Osteocyte (in vitro differentiated cells): ENCODE measurements around the gene OTOF. TPM values are rescaled to one million over a fixed set of nuclear protein-coding genes. Genes with fewer than 3 reads are reported as not detected.

Experiments used
- DNase-seq: peaks from one replicate; pipeline ENCODE4 v3.0.0; 2021; ENCODE audit warnings: mixed read lengths; ENCODE audit not compliant: unreplicated experiment; ENCODE audit errors: extremely low spot score
- H3K27ac Mint-ChIP-seq: one replicate; pipeline ENCODE4 v1.8.0; 2021; ENCODE audit warnings: mild to moderate bottlenecking, mixed read lengths; ENCODE audit not compliant: unreplicated experiment
- H3K27me3 Mint-ChIP-seq: one replicate; pipeline ENCODE4 v1.8.0; 2021; ENCODE audit warnings: mixed read lengths; ENCODE audit not compliant: unreplicated experiment
- H3K36me3 Mint-ChIP-seq: one replicate; pipeline ENCODE4 v1.8.0; 2021; ENCODE audit warnings: mixed read lengths; ENCODE audit not compliant: unreplicated experiment
- H3K4me1 Mint-ChIP-seq: one replicate; pipeline ENCODE4 v1.8.0; 2021; ENCODE audit warnings: mixed read lengths; ENCODE audit not compliant: unreplicated experiment
- H3K4me3 Mint-ChIP-seq: one replicate; pipeline ENCODE4 v1.8.0; 2021; ENCODE audit warnings: mild to moderate bottlenecking, moderate library complexity, mixed read lengths; ENCODE audit not compliant: unreplicated experiment
- H3K9me3 Mint-ChIP-seq: one replicate; pipeline ENCODE4 v1.8.0; 2021; ENCODE audit warnings: mixed read lengths; ENCODE audit not compliant: unreplicated experiment
- total RNA-seq: library from RNA; stranded (reverse); gene quantifications from 2 replicates; pipeline ENCODE4 v1.2.1, GENCODE V29; 2021
- TF ChIP-seq, protein P1 (sequence below): fragments of 200-600 bp; sonication (generic); IDR thresholded peaks from 2 replicates; pipeline ENCODE4 v1.5.0; 2021; ENCODE audit warnings: antibody characterized with exemption, mild to moderate bottlenecking, moderate library complexity

Gene OTOF
- total RNA-seq, 1 donor from 2014 or later = not detected

DNA sequence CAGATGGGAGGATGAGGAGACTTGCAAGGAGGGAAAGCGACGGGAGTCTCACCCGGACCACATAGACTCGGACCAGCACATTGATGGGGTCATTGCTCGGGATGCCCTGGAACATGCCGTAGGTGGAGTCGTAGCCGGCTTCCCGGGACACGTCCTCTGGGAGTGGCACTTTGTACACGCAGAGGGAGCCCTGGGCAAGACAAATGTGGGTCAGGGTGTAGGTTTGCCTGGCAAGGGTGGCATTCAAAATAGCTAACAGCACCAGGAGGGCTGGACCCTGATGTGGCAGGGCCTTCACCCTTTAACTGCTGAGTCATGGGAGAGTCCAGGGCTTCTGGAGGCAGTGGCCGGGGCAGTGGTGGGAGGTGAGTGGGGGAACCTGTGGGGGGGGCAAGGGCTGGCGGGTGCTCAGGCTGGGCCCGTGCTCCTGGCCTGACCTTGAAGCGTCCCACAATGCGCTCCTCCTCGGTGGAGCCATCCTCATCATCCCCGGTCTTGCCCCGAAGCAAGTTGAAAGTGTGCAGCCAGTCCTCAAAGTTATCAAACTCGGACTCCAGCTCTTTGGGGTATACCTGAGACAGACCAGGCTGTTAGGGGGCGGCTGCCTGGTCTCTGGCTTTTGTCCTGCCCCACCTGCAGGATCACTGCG lies 11.1 kb downstream of the OTOF start:
- no peak overlapping the region for H3K27ac Mint-ChIP-seq
- peaks cover 7% of the 10 kb centered on the region for H3K9me3 Mint-ChIP-seq
- no peak for DNase-seq
- H3K36me3 Mint-ChIP-seq = no peaks in the 10 kb centered on the region
- peaks cover 2% of the 10 kb centered on the region for H3K4me1 Mint-ChIP-seq
- H3K4me3 Mint-ChIP-seq = no peak overlapping the region
- TF ChIP-seq, protein P1, sequence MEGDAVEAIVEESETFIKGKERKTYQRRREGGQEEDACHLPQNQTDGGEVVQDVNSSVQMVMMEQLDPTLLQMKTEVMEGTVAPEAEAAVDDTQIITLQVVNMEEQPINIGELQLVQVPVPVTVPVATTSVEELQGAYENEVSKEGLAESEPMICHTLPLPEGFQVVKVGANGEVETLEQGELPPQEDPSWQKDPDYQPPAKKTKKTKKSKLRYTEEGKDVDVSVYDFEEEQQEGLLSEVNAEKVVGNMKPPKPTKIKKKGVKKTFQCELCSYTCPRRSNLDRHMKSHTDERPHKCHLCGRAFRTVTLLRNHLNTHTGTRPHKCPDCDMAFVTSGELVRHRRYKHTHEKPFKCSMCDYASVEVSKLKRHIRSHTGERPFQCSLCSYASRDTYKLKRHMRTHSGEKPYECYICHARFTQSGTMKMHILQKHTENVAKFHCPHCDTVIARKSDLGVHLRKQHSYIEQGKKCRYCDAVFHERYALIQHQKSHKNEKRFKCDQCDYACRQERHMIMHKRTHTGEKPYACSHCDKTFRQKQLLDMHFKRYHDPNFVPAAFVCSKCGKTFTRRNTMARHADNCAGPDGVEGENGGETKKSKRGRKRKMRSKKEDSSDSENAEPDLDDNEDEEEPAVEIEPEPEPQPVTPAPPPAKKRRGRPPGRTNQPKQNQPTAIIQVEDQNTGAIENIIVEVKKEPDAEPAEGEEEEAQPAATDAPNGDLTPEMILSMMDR = no peak
- no peaks in the 10 kb centered on the region for H3K27me3 Mint-ChIP-seq

DNA sequence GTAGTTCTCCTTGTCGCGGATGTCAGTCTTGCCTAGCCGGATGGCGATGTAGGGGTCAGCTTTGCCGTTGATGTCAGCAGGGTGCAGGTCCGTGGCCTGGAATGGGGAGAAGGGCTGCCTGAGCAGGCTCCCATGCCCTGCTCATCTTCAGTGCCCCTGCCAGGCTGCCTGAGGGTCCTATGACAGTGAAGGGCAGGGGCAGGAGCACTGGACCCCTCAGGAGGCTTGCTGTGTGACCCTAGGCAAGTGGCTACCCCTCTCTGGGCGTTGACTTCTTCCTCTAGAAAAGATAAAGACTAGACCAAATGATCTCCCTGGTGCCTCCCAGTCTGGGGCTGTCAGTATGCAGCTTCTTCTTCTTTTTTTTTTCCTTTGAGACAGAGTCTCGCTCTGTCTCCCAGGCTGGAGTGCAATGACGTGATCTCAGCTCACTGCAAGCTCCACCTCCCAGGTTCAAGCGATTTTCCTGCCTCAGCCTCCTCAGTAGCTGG lies 11.9 kb downstream of the OTOF start:
- TF ChIP-seq, protein P1 = no peak
- Mint-ChIP-seq H3K27me3 (no peaks in the 10 kb centered on the region), H3K27ac (no peak overlapping the region), H3K4me1 (peaks cover 2% of the 10 kb centered on the region), H3K4me3 (no peak overlapping the region), H3K9me3 (peaks cover 7% of the 10 kb centered on the region), H3K36me3 (no peaks in the 10 kb centered on the region)
- DNase-seq = no peak

DNA sequence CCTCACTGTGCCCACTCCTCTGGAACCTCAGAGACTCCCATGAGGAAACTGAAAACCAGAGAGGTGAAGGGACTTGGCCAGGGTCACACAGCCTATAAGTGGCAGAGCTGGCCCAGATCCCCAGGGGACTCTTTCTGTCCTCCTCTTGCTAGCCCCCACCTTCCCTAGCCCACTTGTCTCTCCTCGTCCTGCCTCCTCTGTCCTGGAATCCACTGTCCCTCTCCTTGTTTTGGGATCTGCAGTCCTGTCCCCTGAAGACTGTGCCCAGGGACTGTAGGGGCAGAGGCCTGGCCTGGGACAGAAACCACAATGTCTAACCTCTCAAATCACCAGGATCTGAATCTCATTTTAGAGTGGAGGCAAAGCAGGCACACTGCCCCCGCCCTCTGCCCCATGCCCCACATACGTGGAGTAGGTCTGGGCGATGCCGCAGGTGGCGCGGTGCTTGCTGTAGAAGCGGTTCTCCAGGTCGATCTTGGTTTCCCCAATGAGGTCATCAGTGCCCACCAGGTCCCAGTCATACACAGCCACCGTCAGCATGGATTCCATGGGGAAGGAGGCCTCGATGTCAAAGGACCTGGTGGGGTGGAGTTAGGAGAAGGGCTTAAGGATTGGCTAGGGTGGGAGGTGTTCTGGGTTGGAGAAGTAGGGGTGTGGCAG lies 12.5 kb downstream of the OTOF start:
- H3K4me1 Mint-ChIP-seq = peaks cover 2% of the 10 kb centered on the region
- no peaks in the 10 kb centered on the region for H3K27me3 Mint-ChIP-seq
- no peak overlapping the region for H3K4me3 Mint-ChIP-seq
- no peak for DNase-seq
- TF ChIP-seq, protein P1 = no peak
- no peaks in the 10 kb centered on the region for H3K36me3 Mint-ChIP-seq
- H3K9me3 Mint-ChIP-seq = peaks cover 7% of the 10 kb centered on the region
- no peak overlapping the region for H3K27ac Mint-ChIP-seq

DNA sequence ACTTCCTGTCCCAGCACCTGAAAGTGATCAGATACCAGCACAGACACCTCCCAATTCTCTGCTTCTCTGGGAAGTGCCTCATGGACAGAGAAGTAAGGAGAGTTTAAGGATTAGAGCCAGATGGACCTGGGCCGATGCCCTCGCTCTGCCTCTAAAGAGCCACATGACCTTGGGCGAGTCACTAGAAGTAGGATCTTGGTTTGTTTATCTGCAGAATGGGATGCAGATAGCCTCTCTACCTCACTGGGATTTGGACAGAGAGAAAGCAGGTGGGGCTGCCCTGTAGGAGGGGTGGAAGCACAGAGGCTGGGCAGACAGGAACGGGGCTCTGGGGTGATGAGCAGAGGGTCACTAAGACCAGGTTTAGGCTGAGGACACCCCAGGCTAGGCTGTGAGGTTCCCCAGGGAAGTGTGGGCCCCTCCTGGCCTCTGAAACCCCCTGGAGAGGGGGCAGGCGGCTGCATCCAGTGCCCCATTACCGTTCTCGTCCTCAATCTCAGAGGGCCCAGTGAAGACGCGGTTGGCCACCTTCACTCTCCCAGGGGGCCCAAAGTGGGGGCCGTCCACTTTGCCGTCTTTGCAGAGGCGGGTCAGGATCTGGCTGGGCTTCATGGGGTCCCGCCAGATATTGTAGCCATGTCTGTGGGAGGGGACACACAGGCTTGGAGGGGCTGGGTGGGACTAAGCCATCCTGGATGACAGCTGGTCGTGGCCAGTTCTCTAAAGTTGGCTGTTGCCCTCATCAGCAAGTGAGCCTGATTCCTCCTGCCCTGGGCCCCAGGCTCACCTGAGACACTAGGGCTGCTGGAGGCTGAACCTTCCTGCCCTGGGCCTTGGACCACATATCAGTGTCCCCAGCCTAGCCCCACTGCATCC lies 13.3 kb downstream of the OTOF start:
- no peaks in the 10 kb centered on the region for H3K36me3 Mint-ChIP-seq

More for the DNA sequence above, 13.3 kb downstream of the OTOF start:
- Mint-ChIP-seq H3K9me3 (peaks cover 6% of the 10 kb centered on the region), H3K27ac (no peak overlapping the region), H3K4me1 (peaks cover 2% of the 10 kb centered on the region), H3K4me3 (no peak overlapping the region), H3K27me3 (no peaks in the 10 kb centered on the region)
- no peak for DNase-seq
- TF ChIP-seq, protein P1 = no peak
